Measurements from ENCODE around the gene ADCY7.
A peak's percentile ranks its signal among the peaks of the same experiment; 100 is the strongest.

Gene ADCY7

GRCh38 chr16:50322333-50322732 lies 56.0 kb downstream of the ADCY7 start:
- no peak for DNase-seq (ENCODE audit: low read depth)
- TF ChIP-seq CTCF (IDR thresholded peaks at IDR 0.05; ENCODE audit: control insufficient read depth, extremely low read depth, insufficient read depth): no peak
- no peak overlapping the region for H3K4me3 ChIP-seq (ENCODE audit: low read depth, low read length)

- DNase-seq (ENCODE audit: low read depth): no peak
- no peak overlapping the region for H3K4me3 ChIP-seq (ENCODE audit: low read depth, low read length)
- TF ChIP-seq CTCF (IDR thresholded peaks at IDR 0.05; ENCODE audit: control insufficient read depth, extremely low read depth, insufficient read depth): peak; percentile 60
These were observed 57.1 kb downstream of the ADCY7 start for GRCh38 chr16:50323335-50324011.

GRCh38 chr16:50324345-50324744 lies 58.0 kb downstream of the ADCY7 start:
- H3K4me3 ChIP-seq (ENCODE audit: low read depth, low read length): no peak overlapping the region
- TF ChIP-seq CTCF (IDR thresholded peaks at IDR 0.05; ENCODE audit: control insufficient read depth, extremely low read depth, insufficient read depth): no peak

GRCh38 chr16:50326264-50326663 lies 59.9 kb downstream of the ADCY7 start:
- no peak for TF ChIP-seq CTCF (IDR thresholded peaks at IDR 0.05; ENCODE audit: control insufficient read depth, extremely low read depth, insufficient read depth)
- H3K4me3 ChIP-seq (ENCODE audit: low read depth, low read length): no peak overlapping the region
- DNase-seq (ENCODE audit: low read depth): no peak

More at GRCh38 chr16:50324345-50324744, 58.0 kb downstream of the ADCY7 start:
- no peak for DNase-seq (ENCODE audit: low read depth)

GRCh38 chr16:50326835-50327465 lies 60.6 kb downstream of the ADCY7 start:
- peak; percentile 65 for TF ChIP-seq CTCF (IDR thresholded peaks at IDR 0.05; ENCODE audit: control insufficient read depth, extremely low read depth, insufficient read depth)
- no peak for DNase-seq (ENCODE audit: low read depth)
- no peak overlapping the region for H3K4me3 ChIP-seq (ENCODE audit: low read depth, low read length)

- no peak overlapping the region for H3K4me3 ChIP-seq (ENCODE audit: low read depth, low read length)
- no peak for TF ChIP-seq CTCF (IDR thresholded peaks at IDR 0.05; ENCODE audit: control insufficient read depth, extremely low read depth, insufficient read depth)
- no peak for DNase-seq (ENCODE audit: low read depth)
These were observed 63.3 kb downstream of the ADCY7 start for GRCh38 chr16:50329446-50330189.

All from LNCaP clone FGC (cell line).